Liver (tissue), 9 donors: ENCODE data around the gene ERI3. TPM values are rescaled to one million over a fixed set of nuclear protein-coding genes. Genes with fewer than 3 reads are reported as not detected.

Experiments used
- DNase-seq: peaks from one replicate; pipeline ENCODE4 v3.0.0-alpha.2; 2017; ENCODE audit warnings: low spot score
- H3K27ac ChIP-seq, 2 donors: one replicate each; pipeline ENCODE4 v1.7.0; 2013; ENCODE audit warnings: inconsistent platforms in 2 of 2, low read length in 2 of 2, control low read depth in 1 of 2, low read depth in 1 of 2, mild to moderate bottlenecking in 1 of 2
- H3K27me3 ChIP-seq, 4 donors: one replicate each; pipeline versions ENCODE4 v1.6.1 to v1.7.0; 2013; ENCODE audit warnings: low read length in 3 of 4, inconsistent platforms in 1 of 4, mild to moderate bottlenecking in 1 of 4, moderate library complexity in 1 of 4; ENCODE audit not compliant: control insufficient read depth in 4 of 4, insufficient read depth in 4 of 4
- H3K36me3 ChIP-seq, 4 donors: one replicate each; pipeline versions ENCODE4 v1.6.1 to v1.7.0; 2013; ENCODE audit warnings: low read length in 3 of 4, mild to moderate bottlenecking in 3 of 4, low read depth in 1 of 4, moderate library complexity in 1 of 4; ENCODE audit not compliant: control insufficient read depth in 4 of 4, insufficient read depth in 3 of 4
- H3K4me1 ChIP-seq, 4 donors: one replicate each; pipeline versions ENCODE4 v1.6.1 to v1.7.0; 2013; ENCODE audit warnings: low read length in 3 of 4, mild to moderate bottlenecking in 3 of 4, moderate library complexity in 1 of 4; ENCODE audit not compliant: control insufficient read depth in 4 of 4, insufficient read depth in 4 of 4
- H3K4me3 ChIP-seq, 3 donors: one replicate each; pipeline versions ENCODE4 v1.6.1 to v1.7.0; 2013; ENCODE audit warnings: low read length in 3 of 3, control low read depth in 1 of 3, low read depth in 1 of 3, mild to moderate bottlenecking in 1 of 3
- H3K9ac ChIP-seq, 2 donors: one replicate each; pipeline ENCODE4 v1.7.0; 2013; ENCODE audit warnings: low read length in 2 of 2, mild to moderate bottlenecking in 2 of 2, moderate library complexity in 2 of 2, control low read depth in 1 of 2, low read depth in 1 of 2
- H3K9me3 ChIP-seq, 4 donors: one replicate each; pipeline versions ENCODE4 v1.6.1 to v1.7.0; 2013; ENCODE audit warnings: low read length in 3 of 4; ENCODE audit not compliant: control insufficient read depth in 4 of 4
- EGR1 ChIP-seq, 2 donors: IDR thresholded peaks; 2 replicates each; pipeline ENCODE4 v1.6.1; 2016 to 2018; ENCODE audit warnings: antibody characterized with exemption in 2 of 2, low read depth in 2 of 2
- FOXA2 ChIP-seq: IDR thresholded peaks from 2 replicates; pipeline ENCODE4 v1.6.1; 2016; ENCODE audit warnings: antibody characterized with exemption
- GABPA ChIP-seq, 2 donors: IDR thresholded peaks in 1 of 2; conservative IDR thresholded peaks in 1 of 2; 2 replicates each; pipeline ENCODE4 v1.6.1; 2016; ENCODE audit warnings: antibody characterized with exemption in 2 of 2, mild to moderate bottlenecking in 1 of 2, moderate library complexity in 1 of 2
- HNF4A ChIP-seq, 2 donors: conservative IDR thresholded peaks; 2 replicates each; pipeline ENCODE4 v1.6.1; 2016; ENCODE audit warnings: antibody characterized with exemption in 2 of 2, mild to moderate bottlenecking in 2 of 2
- HNF4G ChIP-seq: IDR thresholded peaks from 2 replicates; pipeline ENCODE4 v1.6.1; 2016; ENCODE audit warnings: antibody characterized with exemption
- JUND ChIP-seq, 2 donors: IDR thresholded peaks; 2 replicates each; pipeline ENCODE4 v1.6.1; 2016; ENCODE audit warnings: antibody characterized with exemption in 2 of 2
- NR2F2 ChIP-seq: IDR thresholded peaks from 2 replicates; pipeline ENCODE4 v1.6.1; 2016; ENCODE audit warnings: antibody characterized with exemption
- RAD21 ChIP-seq, 2 donors: IDR thresholded peaks; 2 replicates each; pipeline ENCODE4 v1.6.1; 2016; ENCODE audit warnings: antibody characterized with exemption in 2 of 2, mild to moderate bottlenecking in 2 of 2
- RXRA ChIP-seq, 2 donors: IDR thresholded peaks; 2 replicates each; pipeline ENCODE4 v1.6.1; 2017 to 2018; ENCODE audit warnings: antibody characterized with exemption in 2 of 2, mild to moderate bottlenecking in 1 of 2
- SP1 ChIP-seq: IDR thresholded peaks from 2 replicates; pipeline ENCODE4 v1.6.1; 2018; ENCODE audit warnings: antibody characterized with exemption, mild to moderate bottlenecking
- TAF1 ChIP-seq: conservative IDR thresholded peaks from 2 replicates; pipeline ENCODE4 v1.6.1; 2016; ENCODE audit warnings: antibody characterized with exemption, mild to moderate bottlenecking
- YY1 ChIP-seq: IDR thresholded peaks from 2 replicates; pipeline ENCODE4 v1.6.1; 2016; ENCODE audit warnings: antibody characterized with exemption, mild to moderate bottlenecking
- WGBS: extraction: QIAGEN DNeasy Blood & Tissue Kit; methylation state at CpG from one replicate; pipeline ENCODE4 v1.1.7; 2013; 5-methylcytosine and 5-hydroxymethylcytosine counted together
- polyA plus RNA-seq, 2 donors: library from polyadenylated mRNA; stranded (reverse) in 1 of 2; unstranded in 1 of 2; fragments of 200-250 nt in 1 of 2; fragments of >200 nt in 1 of 2; fragmentation: Nextera tagmentation in 1 of 2; extraction: Ambion mirVana in 1 of 2; gene quantifications; one replicate each; pipeline versions ENCODE4 v1.2.1 to v1.2.3, GENCODE V29; 2013 to 2015
- total RNA-seq, 2 donors: library from RNA; depleted of rRNA; stranded (reverse); fragments of >200 nt; gene quantifications; one replicate each; pipeline ENCODE4 v1.2.3, GENCODE V29; 2014
- TF ChIP-seq, protein P1 (sequence below): IDR thresholded peaks from 2 replicates; pipeline ENCODE4 v1.6.1; 2016; ENCODE audit warnings: antibody characterized with exemption
- TF ChIP-seq, protein P2 (sequence below): fragments of 150-350 bp; IDR thresholded peaks from 2 replicates; pipeline ENCODE4 v1.5.1; 2017; ENCODE audit warnings: improper control_type of control experiment, low read depth, low read length; ENCODE audit not compliant: missing input control
- TF ChIP-seq, protein P3 (sequence below): IDR thresholded peaks from 2 replicates; pipeline ENCODE4 v1.6.1; 2016; ENCODE audit warnings: antibody characterized with exemption
- TF ChIP-seq, protein P4 (sequence below): IDR thresholded peaks from 2 replicates; pipeline ENCODE4 v1.6.1; 2016; ENCODE audit warnings: antibody characterized with exemption
- TF ChIP-seq, protein P5 (sequence below): IDR thresholded peaks from 2 replicates; pipeline ENCODE4 v1.6.1; 2016; ENCODE audit warnings: antibody characterized with exemption, mild to moderate bottlenecking
- donor health status: healthy.
- donor health status: healthy.
- donor health status: healthy.
- donor health status: healthy.
- donor health status: healthy.

The ERI3 gene
- total and polyA plus RNA-seq, 4 donors, result 15.7 to 23.8 (median 21.3) TPM

DNA sequence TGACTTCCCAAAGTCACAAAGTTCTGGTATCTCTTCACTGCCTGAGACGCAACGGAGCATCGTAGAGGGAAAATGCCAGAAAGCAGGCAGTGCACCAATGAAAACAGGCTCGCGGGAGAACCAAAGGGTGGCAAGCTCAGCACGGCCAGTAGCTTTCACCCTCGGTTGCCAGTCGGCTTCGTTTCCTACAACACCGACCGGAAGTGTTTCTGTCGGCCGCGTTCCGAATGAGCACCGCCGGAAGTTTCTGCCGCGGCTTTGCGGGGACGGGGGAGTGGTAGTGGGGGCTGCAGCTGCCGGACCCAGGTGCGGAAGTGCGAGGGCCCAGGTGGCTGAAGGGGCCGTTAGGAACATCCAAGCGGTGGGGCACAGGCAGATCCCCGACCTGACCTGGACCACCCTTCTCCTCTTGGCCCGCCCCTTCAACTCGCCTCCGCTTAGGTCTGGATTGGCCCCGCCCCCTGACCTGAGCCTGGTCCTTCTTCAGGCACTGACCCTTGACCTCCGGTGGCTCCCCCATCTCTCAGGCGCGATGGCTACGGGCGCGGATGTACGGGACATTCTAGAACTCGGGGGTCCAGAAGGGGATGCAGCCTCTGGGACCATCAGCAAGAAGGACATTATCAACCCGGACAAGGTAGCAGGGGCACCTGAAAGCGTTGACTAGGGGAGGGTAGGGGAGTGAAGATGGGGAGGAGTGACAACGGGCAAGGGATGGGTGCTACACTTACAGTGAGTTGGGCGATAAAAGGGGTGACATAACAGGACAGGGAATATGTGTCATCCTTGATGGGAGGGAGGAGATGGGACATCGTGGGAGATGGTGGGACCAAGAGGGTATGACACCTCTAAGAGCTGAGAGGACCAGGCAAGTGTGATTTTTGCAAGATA lies 141.6 kb downstream of the ERI3 start, which contains the start of gene DMAP1:
Gene DMAP1, plus strand, starts transcription at position 250 of the 891 bp plus-strand sequence. Its CDS starts 283 bp downstream, at position 533.
- H3K4me3 ChIP-seq, result peak within 1 kb of the TSS; percentile 63 to 72 (median 63)
- peak within 1 kb of the TSS; percentile 58 to 71 for H3K9ac ChIP-seq
- H3K27ac ChIP-seq, result peak within 1 kb of the TSS; percentile 39 to 75
- peak; percentile 92 for DNase-seq
- H3K36me3 ChIP-seq, result peaks cover 0 to 12% (median 1%) of the 10 kb centered on the region in 4 donors
- no peak for TF ChIP-seq JUND (IDR thresholded peaks at IDR 0.05)
- peak; percentile 6 for TF ChIP-seq HNF4G
- TF ChIP-seq, protein P1, sequence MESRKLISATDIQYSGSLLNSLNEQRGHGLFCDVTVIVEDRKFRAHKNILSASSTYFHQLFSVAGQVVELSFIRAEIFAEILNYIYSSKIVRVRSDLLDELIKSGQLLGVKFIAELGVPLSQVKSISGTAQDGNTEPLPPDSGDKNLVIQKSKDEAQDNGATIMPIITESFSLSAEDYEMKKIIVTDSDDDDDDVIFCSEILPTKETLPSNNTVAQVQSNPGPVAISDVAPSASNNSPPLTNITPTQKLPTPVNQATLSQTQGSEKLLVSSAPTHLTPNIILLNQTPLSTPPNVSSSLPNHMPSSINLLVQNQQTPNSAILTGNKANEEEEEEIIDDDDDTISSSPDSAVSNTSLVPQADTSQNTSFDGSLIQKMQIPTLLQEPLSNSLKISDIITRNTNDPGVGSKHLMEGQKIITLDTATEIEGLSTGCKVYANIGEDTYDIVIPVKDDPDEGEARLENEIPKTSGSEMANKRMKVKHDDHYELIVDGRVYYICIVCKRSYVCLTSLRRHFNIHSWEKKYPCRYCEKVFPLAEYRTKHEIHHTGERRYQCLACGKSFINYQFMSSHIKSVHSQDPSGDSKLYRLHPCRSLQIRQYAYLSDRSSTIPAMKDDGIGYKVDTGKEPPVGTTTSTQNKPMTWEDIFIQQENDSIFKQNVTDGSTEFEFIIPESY, result no peak
- TF ChIP-seq EGR1 (IDR thresholded peaks at IDR 0.05; ENCODE audit: low read depth in 2 of 2), result peak in 1 of 2 donors; percentile 47
- peak in 1 of 2 donors; percentile 50 for TF ChIP-seq HNF4A (conservative IDR thresholded peaks at IDR 0.05)
- no peak for TF ChIP-seq FOXA2
- peak; percentile 100 for TF ChIP-seq GABPA (IDR thresholded peaks at IDR 0.05 in 1 of 2, conservative IDR thresholded peaks at IDR 0.05 in 1 of 2)
- TF ChIP-seq, protein P2, sequence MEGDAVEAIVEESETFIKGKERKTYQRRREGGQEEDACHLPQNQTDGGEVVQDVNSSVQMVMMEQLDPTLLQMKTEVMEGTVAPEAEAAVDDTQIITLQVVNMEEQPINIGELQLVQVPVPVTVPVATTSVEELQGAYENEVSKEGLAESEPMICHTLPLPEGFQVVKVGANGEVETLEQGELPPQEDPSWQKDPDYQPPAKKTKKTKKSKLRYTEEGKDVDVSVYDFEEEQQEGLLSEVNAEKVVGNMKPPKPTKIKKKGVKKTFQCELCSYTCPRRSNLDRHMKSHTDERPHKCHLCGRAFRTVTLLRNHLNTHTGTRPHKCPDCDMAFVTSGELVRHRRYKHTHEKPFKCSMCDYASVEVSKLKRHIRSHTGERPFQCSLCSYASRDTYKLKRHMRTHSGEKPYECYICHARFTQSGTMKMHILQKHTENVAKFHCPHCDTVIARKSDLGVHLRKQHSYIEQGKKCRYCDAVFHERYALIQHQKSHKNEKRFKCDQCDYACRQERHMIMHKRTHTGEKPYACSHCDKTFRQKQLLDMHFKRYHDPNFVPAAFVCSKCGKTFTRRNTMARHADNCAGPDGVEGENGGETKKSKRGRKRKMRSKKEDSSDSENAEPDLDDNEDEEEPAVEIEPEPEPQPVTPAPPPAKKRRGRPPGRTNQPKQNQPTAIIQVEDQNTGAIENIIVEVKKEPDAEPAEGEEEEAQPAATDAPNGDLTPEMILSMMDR, result no peak
- TF ChIP-seq TAF1, result no peak
- peak; percentile 70 for TF ChIP-seq SP1
- TF ChIP-seq NR2F2, result peak; percentile 87
- TF ChIP-seq RAD21 (IDR thresholded peaks at IDR 0.05), result peak; percentile 67
- TF ChIP-seq, protein P3, sequence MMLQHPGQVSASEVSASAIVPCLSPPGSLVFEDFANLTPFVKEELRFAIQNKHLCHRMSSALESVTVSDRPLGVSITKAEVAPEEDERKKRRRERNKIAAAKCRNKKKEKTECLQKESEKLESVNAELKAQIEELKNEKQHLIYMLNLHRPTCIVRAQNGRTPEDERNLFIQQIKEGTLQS, result peak; percentile 63
- TF ChIP-seq RXRA (IDR thresholded peaks at IDR 0.05), result peak; percentile 56 to 75
- TF ChIP-seq, protein P4, sequence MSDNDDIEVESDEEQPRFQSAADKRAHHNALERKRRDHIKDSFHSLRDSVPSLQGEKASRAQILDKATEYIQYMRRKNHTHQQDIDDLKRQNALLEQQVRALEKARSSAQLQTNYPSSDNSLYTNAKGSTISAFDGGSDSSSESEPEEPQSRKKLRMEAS, result no peak
- TF ChIP-seq, protein P5, sequence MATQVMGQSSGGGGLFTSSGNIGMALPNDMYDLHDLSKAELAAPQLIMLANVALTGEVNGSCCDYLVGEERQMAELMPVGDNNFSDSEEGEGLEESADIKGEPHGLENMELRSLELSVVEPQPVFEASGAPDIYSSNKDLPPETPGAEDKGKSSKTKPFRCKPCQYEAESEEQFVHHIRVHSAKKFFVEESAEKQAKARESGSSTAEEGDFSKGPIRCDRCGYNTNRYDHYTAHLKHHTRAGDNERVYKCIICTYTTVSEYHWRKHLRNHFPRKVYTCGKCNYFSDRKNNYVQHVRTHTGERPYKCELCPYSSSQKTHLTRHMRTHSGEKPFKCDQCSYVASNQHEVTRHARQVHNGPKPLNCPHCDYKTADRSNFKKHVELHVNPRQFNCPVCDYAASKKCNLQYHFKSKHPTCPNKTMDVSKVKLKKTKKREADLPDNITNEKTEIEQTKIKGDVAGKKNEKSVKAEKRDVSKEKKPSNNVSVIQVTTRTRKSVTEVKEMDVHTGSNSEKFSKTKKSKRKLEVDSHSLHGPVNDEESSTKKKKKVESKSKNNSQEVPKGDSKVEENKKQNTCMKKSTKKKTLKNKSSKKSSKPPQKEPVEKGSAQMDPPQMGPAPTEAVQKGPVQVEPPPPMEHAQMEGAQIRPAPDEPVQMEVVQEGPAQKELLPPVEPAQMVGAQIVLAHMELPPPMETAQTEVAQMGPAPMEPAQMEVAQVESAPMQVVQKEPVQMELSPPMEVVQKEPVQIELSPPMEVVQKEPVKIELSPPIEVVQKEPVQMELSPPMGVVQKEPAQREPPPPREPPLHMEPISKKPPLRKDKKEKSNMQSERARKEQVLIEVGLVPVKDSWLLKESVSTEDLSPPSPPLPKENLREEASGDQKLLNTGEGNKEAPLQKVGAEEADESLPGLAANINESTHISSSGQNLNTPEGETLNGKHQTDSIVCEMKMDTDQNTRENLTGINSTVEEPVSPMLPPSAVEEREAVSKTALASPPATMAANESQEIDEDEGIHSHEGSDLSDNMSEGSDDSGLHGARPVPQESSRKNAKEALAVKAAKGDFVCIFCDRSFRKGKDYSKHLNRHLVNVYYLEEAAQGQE, result peak; percentile 59
- peak; percentile 84 for TF ChIP-seq YY1
- WGBS, result under 1% methylated on average over 44 of the region's 44 CpGs
- no peaks in the 10 kb centered on the region for H3K27me3 ChIP-seq
- H3K9me3 ChIP-seq, result no peaks in the 10 kb centered on the region
- peaks cover 2 to 29% (median 21%) of the 10 kb centered on the region in 4 donors for H3K4me1 ChIP-seq
